Right hindlimb (tissue), 1 donor: ENCODE data around the gene FOSL2.

ENCODE experiments used
- DNase-seq: peaks from one replicate; pipeline ENCODE4 v3.0.0-alpha.2; 2018

FOSL2 gene

DNA sequence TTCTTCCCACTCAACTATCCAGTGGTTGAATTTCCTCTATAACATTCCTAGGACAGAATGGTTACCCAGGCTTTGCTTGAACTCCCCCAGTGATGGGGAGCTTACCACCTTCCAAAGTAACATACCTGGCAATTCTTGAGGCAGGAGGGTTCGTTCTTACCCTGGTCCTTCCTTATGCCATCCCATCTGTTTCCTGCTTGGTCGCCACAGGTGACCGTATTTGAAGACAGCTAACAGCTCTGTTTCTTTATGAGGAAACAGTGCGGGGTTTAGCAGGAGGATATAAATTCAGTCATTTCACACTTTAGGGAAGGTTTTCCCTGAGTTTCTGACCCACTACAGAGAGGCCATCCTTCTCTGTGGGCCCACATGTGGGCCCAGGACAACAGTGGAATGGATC lies 42.6 kb downstream of the FOSL2 start:
- no peak for DNase-seq

DNA sequence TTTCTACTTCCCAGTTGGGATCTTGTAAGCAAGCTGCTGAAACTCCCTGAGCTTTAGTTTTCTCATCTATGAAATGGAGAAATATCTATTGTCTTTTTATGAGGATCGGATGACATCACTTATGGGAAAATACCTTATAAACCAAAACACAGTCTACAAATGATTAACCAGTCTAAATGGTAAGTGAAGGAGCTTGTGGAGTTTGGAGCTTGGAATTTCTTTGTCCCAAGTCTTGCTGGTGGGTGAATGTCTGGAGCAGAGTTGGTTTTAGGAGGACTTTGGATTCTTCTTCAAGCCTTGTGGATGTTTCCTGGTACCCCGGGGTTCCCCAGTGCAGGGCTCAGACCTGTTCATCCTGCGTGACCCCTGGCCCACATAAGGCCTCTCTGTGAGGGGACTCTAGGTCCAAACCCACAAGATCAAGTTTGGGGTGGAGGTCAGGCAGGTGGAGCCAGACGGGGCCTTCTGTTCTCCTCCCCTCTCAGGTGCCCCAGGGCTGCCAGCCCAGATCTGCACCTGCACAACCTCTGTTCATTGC lies 43.2 kb downstream of the FOSL2 start:
- no peak for DNase-seq

DNA sequence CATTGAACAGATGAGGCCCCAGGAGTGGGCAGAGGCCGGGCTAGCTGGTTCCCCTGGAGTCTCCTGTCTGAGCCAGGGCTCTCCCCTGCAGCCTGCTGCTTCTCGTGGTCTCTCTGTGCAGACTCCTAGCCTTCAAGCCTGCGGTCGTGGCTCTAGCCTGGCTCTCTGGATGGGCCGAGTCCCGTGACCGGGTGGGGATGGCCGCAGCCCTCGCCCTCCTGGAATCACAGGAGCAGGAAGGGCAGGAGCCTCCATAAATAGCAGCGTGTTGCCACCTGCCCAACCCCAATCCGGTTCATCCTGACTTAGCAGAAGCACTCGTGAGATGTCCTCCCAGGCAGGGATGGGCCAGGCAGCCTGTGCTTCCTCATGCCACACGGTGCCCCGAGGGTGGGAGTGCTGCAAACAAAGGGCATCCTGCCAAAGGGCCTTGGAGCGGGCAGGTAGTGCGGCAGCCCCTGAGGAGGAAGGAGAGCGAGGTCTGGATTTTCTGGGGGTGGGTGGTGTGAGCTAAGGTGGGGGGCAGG lies 43.9 kb downstream of the FOSL2 start:
- no peak for DNase-seq

GRCh38 chr2:28437149-28437835 lies 44.6 kb downstream of the FOSL2 start:
- no peak for DNase-seq

- DNase-seq: no peak
Observed at GRCh38 chr2:28437918-28438317, 45.3 kb downstream of the FOSL2 start.

DNA sequence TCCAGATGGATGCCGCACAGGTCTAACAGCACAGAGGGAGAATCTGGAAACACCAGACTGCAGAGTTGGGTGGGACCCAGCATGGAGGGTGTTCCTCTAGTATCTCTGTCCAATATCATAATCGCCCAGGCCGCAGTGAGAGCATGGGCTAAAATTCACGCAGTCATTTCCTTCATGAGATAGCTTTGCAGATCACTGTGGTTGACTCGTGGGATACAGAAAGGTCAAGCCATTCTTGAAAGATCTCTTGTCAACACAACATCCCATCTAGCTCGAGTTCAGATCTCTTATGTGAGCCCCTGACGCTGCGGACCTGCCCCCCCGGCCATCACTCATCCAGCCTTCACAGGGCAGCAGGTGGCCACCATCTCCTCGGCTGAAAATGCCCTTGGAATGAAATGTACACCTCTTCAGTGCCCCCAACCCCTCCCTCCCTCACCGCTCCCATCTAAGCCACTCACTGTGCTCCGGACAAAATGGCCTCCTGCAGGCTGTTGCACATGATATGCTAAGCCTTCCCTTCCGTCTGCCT lies 45.9 kb downstream of the FOSL2 start:
- DNase-seq: no peak

DNA sequence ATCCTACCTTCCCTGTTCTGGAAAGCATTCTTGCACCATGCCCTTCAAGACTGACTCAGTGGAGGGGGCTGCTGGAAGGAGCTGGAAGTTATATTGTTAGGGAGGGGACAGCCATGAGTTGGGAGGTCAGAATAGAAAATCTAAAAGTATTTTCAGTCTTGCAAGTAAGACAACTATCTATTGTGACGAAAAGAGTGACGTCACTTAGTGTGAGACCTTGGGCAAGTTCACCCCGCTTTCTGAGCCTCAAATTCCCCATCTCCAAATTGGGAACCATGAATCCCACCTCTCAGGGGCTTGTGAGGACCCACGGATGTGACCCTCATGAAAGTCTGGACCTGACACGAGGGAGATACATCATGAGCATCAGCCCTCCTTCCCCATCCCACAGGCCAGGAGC lies 46.5 kb downstream of the FOSL2 start:
- DNase-seq: no peak

DNA sequence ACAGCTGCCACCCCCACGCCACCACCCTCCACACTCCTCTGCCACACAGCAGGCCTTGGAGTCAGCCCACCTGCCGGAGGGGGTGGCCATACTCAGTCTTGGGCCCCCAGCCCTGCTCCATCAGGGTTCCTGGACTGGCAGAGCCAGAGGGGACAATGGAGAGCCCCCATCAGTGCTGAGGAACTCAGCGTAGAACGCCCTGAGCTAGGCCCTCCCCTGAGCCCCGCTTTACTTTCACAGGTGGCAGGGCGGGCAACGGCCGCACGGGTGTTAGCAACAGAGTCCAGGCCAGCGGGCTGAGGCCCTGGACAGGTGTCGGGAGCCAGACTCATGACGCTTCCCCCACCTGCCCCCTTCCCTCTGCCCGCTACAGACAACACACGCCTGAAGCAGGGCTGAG lies 47.1 kb downstream of the FOSL2 start:
- no peak for DNase-seq

DNA sequence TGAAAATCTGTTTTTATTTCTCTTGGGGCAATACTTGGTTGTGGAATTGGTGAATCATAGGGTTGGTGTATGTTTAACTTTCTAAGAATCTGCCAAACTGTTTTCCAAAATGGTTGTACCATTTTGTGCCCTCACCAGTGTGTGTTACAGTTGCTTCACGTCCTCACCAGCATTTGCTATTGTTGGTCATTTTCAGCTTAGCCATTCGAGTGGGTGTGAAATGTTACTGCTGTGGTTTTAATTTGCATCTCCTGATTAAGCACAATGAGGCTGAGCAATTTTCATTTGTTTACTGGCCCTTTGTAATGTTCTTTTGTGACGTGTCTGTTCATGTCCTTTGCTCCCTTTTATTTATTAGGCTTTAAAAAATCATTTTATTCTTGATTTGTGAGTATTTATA lies 49.7 kb downstream of the FOSL2 start:
- DNase-seq: no peak

- no peak for DNase-seq
Observed at GRCh38 chr2:28444956-28445355, 52.3 kb downstream of the FOSL2 start.

GRCh38 chr2:28445448-28446258 lies 53.0 kb downstream of the FOSL2 start:
- no peak for DNase-seq

DNA sequence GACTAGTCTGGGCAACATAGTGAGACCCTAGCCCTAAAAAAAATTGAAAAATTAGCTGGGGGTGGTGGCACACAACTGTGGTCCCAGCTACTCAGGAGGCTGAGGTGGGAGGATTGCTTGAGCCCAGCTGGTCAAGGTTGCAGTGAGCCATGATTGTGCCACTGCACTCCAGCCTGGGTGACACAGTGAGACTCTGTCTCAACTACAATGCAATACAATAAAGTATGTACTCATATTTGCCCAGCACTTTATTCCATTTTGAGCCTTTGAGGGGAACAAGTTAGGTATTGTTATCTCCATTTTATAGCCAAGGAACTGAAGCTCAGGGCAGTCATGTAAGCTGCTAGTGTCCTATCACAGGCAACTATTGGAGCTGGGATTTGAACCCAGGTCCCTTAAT lies 53.9 kb downstream of the FOSL2 start:
- DNase-seq: no peak

GRCh38 chr2:28447086-28447485 lies 54.4 kb downstream of the FOSL2 start:
- DNase-seq: no peak

- DNase-seq: no peak
Observed at GRCh38 chr2:28447943-28448792, 55.5 kb downstream of the FOSL2 start.

GRCh38 chr2:28448793-28449100 lies 56.1 kb downstream of the FOSL2 start:
- no peak for DNase-seq

GRCh38 chr2:28449126-28449487 lies 56.4 kb downstream of the FOSL2 start:
- DNase-seq: no peak

DNA sequence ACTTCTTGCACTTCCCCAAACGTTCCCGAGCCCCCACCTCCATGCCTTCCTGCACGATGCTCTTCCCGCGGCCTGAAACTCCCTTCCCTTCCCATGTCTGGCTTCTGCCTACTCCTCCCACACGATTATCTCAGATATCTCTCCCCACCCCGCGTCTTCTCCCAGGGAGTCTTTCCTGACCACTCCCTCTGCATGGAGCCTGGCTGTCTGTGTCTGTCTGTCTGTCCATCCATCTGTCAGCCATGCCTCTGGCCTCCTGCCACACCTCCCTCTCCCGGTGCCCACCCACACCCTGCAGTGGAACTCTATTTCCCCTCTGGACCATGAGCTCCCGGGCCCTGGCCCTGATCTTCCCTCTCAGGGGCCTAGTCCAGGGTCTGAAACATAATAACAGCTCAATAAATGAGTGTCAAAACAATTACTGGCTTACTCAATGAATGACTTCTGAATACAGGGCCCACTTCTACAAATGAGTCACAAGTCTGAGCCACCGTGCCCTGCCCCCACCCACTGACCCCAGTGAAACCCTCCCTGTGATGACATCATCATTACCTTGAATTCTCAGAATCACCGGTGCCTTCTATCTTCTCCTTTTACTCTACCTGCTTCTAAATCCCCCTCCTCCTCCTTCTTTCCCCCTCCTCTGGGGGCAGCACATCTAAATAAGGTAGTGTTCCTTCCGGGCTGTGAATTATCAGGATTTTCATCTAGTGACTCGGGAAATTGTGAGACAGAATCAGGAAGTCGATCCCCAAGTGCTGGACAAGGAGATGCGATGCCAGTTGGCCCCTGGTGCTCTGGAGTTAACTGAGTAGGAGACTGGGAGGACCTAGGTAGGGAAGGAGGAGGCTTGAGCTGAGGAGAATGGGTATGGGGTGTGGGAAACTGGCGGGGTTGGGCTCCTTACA lies 57.1 kb downstream of the FOSL2 start:
- no peak for DNase-seq

GRCh38 chr2:28450901-28451565 lies 58.4 kb downstream of the FOSL2 start:
- no peak for DNase-seq

GRCh38 chr2:28451793-28452533 lies 59.3 kb downstream of the FOSL2 start:
- DNase-seq: no peak

GRCh38 chr2:28452534-28453081 lies 60.0 kb downstream of the FOSL2 start:
- peak; percentile 46 for DNase-seq
